ENCODE data around the gene STXBP4. TPM values are rescaled to one million over a fixed set of nuclear protein-coding genes. Genes with fewer than 3 reads are reported as not detected.

The STXBP4 gene
- total RNA-seq, 3 donors from 2014 or later (not counting 1 experiment from before 2014, with no cell fraction given) = 4.9 to 10.3 (median 7.6) TPM

DNA sequence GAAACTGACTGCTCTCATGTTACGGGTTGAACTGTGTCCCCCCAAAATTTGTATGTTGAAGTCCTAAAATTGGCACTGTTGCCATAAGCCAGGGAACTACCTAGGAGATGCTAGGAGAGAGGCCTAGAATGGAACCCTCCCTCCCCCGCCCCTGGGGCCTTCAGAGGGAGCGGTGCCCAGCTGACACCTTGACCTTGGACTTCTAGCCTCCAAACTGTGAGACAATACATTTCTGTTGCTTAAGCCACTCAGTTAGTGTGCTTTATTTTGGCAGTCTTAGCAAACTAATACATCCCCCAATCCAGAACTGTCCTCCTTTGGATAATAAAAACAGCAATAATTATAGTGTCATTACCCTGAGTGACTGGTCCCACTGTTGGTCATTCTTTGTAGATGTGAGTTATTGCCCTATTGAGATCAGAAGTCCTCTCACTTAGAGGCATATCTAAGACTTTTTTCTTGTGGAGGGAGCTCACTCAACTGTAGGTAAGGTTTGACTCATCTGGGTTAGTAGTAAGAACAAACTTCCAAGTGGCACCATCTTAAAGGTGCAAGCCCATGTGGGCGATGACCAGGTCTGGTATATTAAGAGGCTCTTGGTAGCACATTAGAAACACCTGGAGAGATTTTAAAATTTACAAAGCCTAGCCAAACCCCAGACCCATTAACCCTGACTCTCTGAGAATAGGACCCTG, 203.2 kb downstream of the STXBP4 start:
- Mint-ChIP-seq H3K27ac (no peak overlapping the region), H3K27me3 (ENCODE audit: low read depth in 2 of 2) (no peaks in the 10 kb centered on the region), H3K4me3 (no peak overlapping the region), H3K36me3 (peaks cover 7% of the 10 kb centered on the region), H3K4me1 (no peaks in the 10 kb centered on the region), H3K9me3 (peaks cover 0 to 4% of the 10 kb centered on the region in 2 donors)
- TF ChIP-seq, protein P1, sequence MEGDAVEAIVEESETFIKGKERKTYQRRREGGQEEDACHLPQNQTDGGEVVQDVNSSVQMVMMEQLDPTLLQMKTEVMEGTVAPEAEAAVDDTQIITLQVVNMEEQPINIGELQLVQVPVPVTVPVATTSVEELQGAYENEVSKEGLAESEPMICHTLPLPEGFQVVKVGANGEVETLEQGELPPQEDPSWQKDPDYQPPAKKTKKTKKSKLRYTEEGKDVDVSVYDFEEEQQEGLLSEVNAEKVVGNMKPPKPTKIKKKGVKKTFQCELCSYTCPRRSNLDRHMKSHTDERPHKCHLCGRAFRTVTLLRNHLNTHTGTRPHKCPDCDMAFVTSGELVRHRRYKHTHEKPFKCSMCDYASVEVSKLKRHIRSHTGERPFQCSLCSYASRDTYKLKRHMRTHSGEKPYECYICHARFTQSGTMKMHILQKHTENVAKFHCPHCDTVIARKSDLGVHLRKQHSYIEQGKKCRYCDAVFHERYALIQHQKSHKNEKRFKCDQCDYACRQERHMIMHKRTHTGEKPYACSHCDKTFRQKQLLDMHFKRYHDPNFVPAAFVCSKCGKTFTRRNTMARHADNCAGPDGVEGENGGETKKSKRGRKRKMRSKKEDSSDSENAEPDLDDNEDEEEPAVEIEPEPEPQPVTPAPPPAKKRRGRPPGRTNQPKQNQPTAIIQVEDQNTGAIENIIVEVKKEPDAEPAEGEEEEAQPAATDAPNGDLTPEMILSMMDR (IDR thresholded peaks at IDR 0.05) = no peak
- intact Hi-C loops (cut with micrococcal nuclease) = no loop called here
- no peaks in the 10 kb centered on the region for H3K4me1 ChIP-seq (ENCODE audit: control insufficient read depth, insufficient read depth, low read length)
- ATAC-seq (no peak), DNase-seq (no peak)
- H3K9me3 ChIP-seq (ENCODE audit: control insufficient read depth, insufficient read depth, low read length) = no peaks in the 10 kb centered on the region
- WGBS (ENCODE audit: insufficient coverage) = 97% methylated on average over 4 of the region's 4 CpGs
- no peaks in the 10 kb centered on the region for H3K36me3 ChIP-seq (ENCODE audit: control insufficient read depth, insufficient read depth, low read length)
- H3K4me3 ChIP-seq (ENCODE audit: low read length) = no peak overlapping the region
- H3K27me3 ChIP-seq (ENCODE audit: control insufficient read depth, insufficient read depth, low read length) = no peaks in the 10 kb centered on the region
- no peak overlapping the region for H3K27ac ChIP-seq (ENCODE audit: low read length)

DNA sequence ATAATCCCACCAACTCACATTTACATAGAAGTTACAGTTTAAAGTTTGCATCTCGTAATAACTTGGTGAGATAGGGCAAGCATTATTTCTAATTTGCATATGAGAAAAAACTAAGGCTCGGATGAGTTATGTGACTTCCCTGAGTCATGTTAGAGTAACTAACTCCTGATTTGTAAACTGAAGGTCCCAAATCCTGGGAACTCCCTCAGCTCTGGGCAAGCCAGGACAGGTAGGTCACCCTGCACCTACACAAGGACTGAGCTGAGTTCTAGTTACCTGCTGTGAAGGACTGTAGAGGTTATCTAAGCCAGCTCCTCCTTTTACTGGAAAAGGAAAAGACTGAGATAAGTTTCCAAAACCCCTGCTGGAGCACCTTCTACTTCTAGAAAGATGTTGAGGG, 204.0 kb downstream of the STXBP4 start:
- Histone ChIP-seq H3K27ac (ENCODE audit: low read length) (no peak overlapping the region), H3K36me3 (ENCODE audit: control insufficient read depth, insufficient read depth, low read length) (no peaks in the 10 kb centered on the region), H3K4me1 (ENCODE audit: control insufficient read depth, insufficient read depth, low read length) (no peaks in the 10 kb centered on the region), H3K4me3 (ENCODE audit: low read length) (no peak overlapping the region), H3K9me3 (ENCODE audit: control insufficient read depth, insufficient read depth, low read length) (no peaks in the 10 kb centered on the region), H3K27me3 (ENCODE audit: control insufficient read depth, insufficient read depth, low read length) (no peaks in the 10 kb centered on the region)
- Mint-ChIP-seq H3K27me3 (ENCODE audit: low read depth in 2 of 2) (no peaks in the 10 kb centered on the region), H3K27ac (no peak overlapping the region), H3K36me3 (peaks cover 7% of the 10 kb centered on the region), H3K4me3 (no peak overlapping the region), H3K9me3 (peaks cover 0 to 4% of the 10 kb centered on the region in 2 donors), H3K4me1 (no peaks in the 10 kb centered on the region)
- WGBS (ENCODE audit: insufficient coverage) = 78% methylated on average over 2 of the region's 2 CpGs
- TF ChIP-seq, protein P1 (IDR thresholded peaks at IDR 0.05) = no peak
- DNase-seq (no peak), ATAC-seq (no peak)
- intact Hi-C loops (cut with micrococcal nuclease) = no loop called here

DNA sequence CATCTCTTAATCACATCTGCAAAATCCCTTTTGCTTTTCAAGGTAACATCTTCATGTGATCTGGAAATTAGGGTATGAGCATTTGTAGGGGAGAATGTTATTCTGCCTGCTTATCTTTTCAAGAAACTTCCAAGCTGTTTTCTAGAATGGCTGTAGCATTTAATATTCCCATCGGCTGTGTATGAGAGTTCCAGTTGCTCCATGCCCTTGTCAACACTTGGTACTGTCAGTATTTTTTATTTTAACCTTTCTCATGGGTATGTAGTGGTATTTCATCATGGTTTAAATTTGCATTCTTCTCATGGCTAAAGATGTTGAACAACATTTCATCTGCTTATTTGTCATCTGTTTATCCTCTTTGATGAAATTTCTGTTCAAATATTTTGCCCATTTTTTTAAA, 205.6 kb downstream of the STXBP4 start:
- 100% methylated on average over 1 of the region's 1 CpG for WGBS (ENCODE audit: insufficient coverage)
- DNase-seq (no peak), ATAC-seq (no peak)
- H3K4me3 Mint-ChIP-seq = no peak overlapping the region
- intact Hi-C loops (cut with micrococcal nuclease) = no loop called here
- TF ChIP-seq, protein P1 (IDR thresholded peaks at IDR 0.05) = no peak
- Histone ChIP-seq H3K4me1 (ENCODE audit: control insufficient read depth, insufficient read depth, low read length) (no peaks in the 10 kb centered on the region), H3K9me3 (ENCODE audit: control insufficient read depth, insufficient read depth, low read length) (no peaks in the 10 kb centered on the region), H3K27me3 (ENCODE audit: control insufficient read depth, insufficient read depth, low read length) (no peaks in the 10 kb centered on the region), H3K36me3 (ENCODE audit: control insufficient read depth, insufficient read depth, low read length) (no peaks in the 10 kb centered on the region), H3K4me3 (ENCODE audit: low read length) (no peak overlapping the region), H3K27ac (ENCODE audit: low read length) (no peak overlapping the region)
- H3K27me3 Mint-ChIP-seq (ENCODE audit: low read depth in 2 of 2) = no peaks in the 10 kb centered on the region
- peaks cover 0 to 4% of the 10 kb centered on the region in 2 donors for H3K9me3 Mint-ChIP-seq
- no peaks in the 10 kb centered on the region for H3K4me1 Mint-ChIP-seq
- H3K36me3 Mint-ChIP-seq = peaks cover 7% of the 10 kb centered on the region
- H3K27ac Mint-ChIP-seq = no peak overlapping the region
